HUES64 (cell line): ENCODE results near the gene SMYD3.

Experiments used
- H3K27ac ChIP-seq: 2 replicates; pipeline ENCODE4 v1.7.0; 2013; ENCODE audit warnings: low read depth, low read length, inconsistent platforms
- H3K27me3 ChIP-seq: 2 replicates; pipeline ENCODE4 v1.6.1; 2013; ENCODE audit warnings: mild to moderate bottlenecking, low read length; ENCODE audit not compliant: insufficient read depth
- H3K36me3 ChIP-seq: 2 replicates; pipeline ENCODE4 v1.6.1; 2013; ENCODE audit warnings: mild to moderate bottlenecking, low read length; ENCODE audit not compliant: insufficient read depth
- H3K4me1 ChIP-seq: 2 replicates; pipeline ENCODE4 v1.6.1; 2013; ENCODE audit warnings: mild to moderate bottlenecking, low read length, moderate library complexity; ENCODE audit not compliant: insufficient read depth
- H3K4me3 ChIP-seq: 2 replicates; pipeline ENCODE4 v1.5.1; 2013; ENCODE audit warnings: mild to moderate bottlenecking, low read length, moderate library complexity
- H3K9ac ChIP-seq: 2 replicates; pipeline ENCODE4 v1.6.1; 2013; ENCODE audit warnings: mild to moderate bottlenecking, low read depth, low read length
- H3K9me3 ChIP-seq: 2 replicates; pipeline ENCODE4 v1.6.1; 2013; ENCODE audit warnings: low read depth, low read length; ENCODE audit not compliant: insufficient read depth
- WGBS: fragments of 150-250, 120-280 bp; methylation state at CpG from one replicate; pipeline ENCODE4 v1.1.7; 2013; ENCODE audit warnings: missing lambda C conversion rate; 5-methylcytosine and 5-hydroxymethylcytosine counted together

Gene SMYD3

DNA sequence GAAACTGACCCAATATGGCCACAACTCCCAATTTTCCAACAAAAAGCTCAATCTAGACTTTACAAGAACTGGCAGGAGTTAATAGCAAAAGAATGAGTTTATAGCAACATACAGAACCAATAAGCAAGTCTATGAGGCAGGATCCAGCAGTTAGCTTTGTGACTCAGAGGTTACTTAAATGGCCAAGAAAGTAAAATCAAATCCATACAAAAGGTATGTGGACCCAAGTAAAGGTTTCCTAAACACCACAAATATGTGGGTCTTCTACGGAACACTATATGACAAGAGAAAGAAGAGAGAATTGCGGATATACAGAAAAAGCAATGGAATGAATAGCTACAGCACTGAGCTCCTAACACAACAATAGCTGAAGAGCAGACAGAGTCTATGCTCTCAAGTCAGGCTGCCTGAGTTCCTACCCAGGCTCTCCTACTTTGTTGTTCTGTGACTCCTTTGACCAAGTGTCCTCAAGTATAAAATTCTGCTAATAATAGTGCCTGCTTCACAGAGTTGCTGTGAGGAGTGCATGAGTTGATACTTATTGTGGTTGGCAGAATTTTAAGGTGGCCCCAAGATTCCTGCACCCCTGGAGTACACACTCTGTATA lies 204.3 kb downstream of the SMYD3 start:
- no peak overlapping the region for H3K27ac ChIP-seq
- H3K4me3 ChIP-seq = no peak overlapping the region
- no peaks in the 10 kb centered on the region for H3K27me3 ChIP-seq
- no peaks in the 10 kb centered on the region for H3K36me3 ChIP-seq
- H3K9me3 ChIP-seq = no peaks in the 10 kb centered on the region
- 86% methylated on average over 2 of the region's 2 CpGs for WGBS
- H3K9ac ChIP-seq = no peak overlapping the region
- peaks cover 19% of the 10 kb centered on the region; the same call in 1 of the 2 replicates for H3K4me1 ChIP-seq

DNA sequence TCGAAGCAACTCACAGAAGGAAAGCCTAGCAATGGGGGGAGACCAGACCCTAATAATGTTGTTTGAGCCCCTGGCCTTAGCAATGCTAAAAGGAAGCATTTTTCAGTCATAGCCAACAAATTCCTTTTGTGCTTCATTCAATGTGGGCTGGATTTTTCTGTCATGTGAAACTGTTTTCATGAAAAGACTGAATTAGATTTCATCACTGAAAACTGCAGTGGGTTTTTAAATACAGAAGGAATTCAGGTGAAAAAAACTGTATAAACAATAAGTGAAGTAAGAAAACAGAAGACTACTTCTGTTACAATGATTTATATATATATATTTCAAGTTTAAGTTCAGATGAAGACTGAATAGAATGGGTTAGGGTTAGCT lies 204.8 kb downstream of the SMYD3 start:
- H3K27ac ChIP-seq = no peak overlapping the region
- peaks cover 19% of the 10 kb centered on the region; the same call in 1 of the 2 replicates for H3K4me1 ChIP-seq
- H3K36me3 ChIP-seq = no peaks in the 10 kb centered on the region
- WGBS = 78% methylated on average over 1 of the region's 1 CpG
- no peaks in the 10 kb centered on the region for H3K27me3 ChIP-seq
- no peaks in the 10 kb centered on the region for H3K9me3 ChIP-seq
- no peak overlapping the region for H3K4me3 ChIP-seq
- no peak overlapping the region for H3K9ac ChIP-seq

DNA sequence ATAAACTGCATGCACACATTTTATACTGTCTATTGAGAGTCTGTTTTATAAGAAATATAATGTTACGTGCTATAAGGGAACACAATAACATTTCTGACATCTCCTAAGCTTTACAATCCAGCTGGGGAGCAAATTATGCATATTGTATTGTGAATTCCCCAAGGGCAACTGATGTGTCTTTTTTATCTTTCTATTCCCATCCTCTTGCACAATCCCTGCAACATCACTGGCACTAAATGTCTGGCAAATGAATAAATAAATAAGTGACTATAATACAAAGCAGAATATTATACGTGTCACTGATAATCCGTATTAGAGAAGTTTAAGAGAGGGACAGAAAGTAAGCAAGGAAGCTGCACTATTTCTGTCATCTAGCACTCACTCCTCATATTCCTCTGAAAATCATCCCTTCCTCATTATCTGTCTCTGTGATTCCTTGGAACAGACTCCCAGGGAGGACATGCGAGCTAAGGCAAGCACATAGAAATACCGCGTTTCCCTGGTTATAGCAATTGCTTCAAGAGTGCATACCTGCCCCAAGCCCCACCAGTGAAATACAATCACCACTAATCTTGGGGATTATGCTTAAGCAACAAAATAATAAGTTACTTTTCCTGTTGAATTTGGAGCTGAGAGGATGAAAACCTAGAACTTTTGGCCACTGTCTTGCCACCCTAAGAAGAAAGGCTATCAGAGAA lies 205.4 kb downstream of the SMYD3 start:
- 95% methylated on average over 3 of the region's 6 CpGs for whole genome bisulfite sequencing
- Histone ChIP-seq H3K27ac (no peak overlapping the region), H3K4me3 (no peak overlapping the region), H3K9ac (no peak overlapping the region), H3K9me3 (no peaks in the 10 kb centered on the region), H3K27me3 (no peaks in the 10 kb centered on the region), H3K36me3 (no peaks in the 10 kb centered on the region), H3K4me1 (peaks cover 15% of the 10 kb centered on the region; the same call in 1 of the 2 replicates)

DNA sequence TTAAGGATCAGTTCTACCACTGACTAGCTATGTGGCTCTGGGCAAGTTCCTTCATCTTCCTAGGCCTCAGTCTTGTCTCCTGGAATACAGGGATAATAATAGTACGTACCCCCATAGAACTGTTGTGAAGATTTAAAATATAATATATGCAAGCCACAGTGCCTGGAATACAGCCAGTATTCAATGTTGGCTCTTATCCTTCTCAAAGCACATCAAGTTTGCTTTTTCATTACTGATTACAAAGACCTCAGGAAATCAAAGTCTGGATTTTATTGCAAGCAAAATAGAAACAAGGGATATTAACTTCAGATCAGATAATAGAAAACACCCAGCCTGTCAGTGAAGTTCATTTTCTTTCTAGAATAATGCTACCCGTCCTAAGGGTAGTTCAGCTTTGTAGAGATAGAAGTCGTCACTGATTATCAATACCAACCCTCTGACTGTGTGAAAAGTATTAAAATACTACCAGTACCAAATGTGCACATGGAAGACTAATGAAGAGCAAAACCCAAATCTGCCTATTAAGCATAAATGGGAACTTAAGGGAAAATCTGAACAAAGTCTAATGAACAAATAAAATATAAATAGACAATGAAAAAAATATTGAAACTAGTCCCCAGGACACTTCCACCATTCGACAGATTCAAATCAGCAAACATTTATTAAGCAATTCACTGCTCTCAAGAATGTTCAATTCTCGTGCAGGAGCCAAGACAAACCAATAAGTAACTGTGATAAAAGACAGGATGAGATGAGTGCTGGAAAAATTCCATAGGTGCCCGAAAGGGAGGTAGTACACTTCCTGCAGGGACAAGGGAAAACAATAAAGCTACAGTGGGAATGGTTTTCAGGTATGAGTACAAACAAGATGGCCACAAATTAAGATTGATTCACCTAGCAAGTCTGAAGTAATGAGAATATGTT lies 206.2 kb downstream of the SMYD3 start:
- no peaks in the 10 kb centered on the region for H3K36me3 ChIP-seq
- H3K27me3 ChIP-seq = no peaks in the 10 kb centered on the region
- no peak overlapping the region for H3K9ac ChIP-seq
- peaks cover 14% of the 10 kb centered on the region; the same call in 1 of the 2 replicates for H3K4me1 ChIP-seq
- H3K27ac ChIP-seq = no peak overlapping the region
- no peaks in the 10 kb centered on the region for H3K9me3 ChIP-seq
- no peak overlapping the region for H3K4me3 ChIP-seq
- 95% methylated on average over 3 of the region's 6 CpGs for WGBS

DNA sequence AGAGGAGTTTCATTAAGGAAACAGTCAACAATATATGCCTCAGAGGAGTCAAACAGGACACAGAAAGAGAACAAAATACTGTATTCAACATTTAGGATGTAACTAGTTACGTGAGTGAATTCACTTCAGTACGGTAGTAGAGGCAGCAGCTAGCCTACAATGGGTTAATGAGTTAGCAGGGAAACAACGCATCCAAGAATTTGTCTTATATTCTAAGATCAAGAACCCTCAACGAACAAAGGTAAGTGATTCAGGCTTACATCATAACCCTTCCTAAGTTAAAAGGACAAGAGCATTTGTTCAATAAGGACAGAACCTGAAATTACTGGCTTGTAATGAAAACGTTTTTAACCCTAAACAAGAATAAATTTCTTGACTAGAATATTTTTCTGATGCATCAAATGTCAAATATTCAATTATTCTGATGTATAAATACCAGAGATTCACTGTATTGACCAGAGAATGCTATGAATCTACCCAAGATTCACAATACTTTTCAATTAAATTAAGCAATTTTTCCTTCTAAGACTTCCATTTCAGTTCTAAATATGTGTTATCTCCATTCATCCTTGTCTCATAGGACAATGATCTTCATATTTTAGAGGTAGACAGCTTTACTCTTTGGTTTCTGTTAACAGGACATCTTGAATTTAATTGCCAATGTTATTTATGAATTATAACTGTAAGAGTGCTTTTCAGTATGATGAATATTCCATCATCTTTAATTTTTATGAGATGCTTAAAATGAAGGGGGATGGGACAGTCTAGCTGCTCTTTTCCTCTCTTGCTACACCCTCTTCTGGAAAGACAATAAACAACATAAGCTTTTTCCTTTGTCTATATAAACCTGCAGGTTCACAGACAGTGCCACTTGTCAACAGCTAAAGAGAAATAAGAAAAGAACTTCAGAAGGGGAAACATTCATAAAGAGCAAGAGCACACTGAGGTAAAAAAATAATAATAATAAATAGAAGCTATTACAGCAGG lies 209.5 kb downstream of the SMYD3 start:
- H3K27me3 ChIP-seq = no peaks in the 10 kb centered on the region
- no peaks in the 10 kb centered on the region for H3K9me3 ChIP-seq
- no peak overlapping the region for H3K4me3 ChIP-seq
- H3K9ac ChIP-seq = no peak overlapping the region
- H3K27ac ChIP-seq = no peak overlapping the region
- peaks cover 12% of the 10 kb centered on the region; the same call in 1 of the 2 replicates for H3K4me1 ChIP-seq
- WGBS = 83% methylated on average over 5 of the region's 5 CpGs
- no peaks in the 10 kb centered on the region for H3K36me3 ChIP-seq

DNA sequence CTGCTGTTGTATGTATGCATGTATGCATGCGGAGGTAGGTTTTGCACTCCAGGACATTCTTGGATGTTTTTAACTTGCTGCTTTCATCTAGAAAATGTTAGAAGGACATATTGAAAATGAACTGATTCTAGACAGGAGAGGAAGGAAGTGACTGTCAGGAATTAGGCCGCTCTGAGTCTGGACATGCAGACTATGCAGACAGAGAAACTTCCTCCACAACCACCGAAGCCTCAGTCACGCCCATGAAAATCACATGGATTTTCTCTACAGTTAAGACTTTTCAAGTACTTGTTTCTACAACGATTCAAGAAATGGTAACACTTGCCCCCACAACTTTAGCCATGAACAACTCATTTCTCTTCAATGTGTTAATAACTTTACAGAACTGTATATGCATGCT lies 211.1 kb downstream of the SMYD3 start:
- no peak overlapping the region for H3K9ac ChIP-seq
- H3K9me3 ChIP-seq = no peaks in the 10 kb centered on the region
- H3K4me1 ChIP-seq = peaks cover 12% of the 10 kb centered on the region; the same call in 1 of the 2 replicates
- H3K4me3 ChIP-seq = no peak overlapping the region
- H3K27ac ChIP-seq = no peak overlapping the region
- 92% methylated on average over 5 of the region's 5 CpGs for WGBS
- H3K36me3 ChIP-seq = no peaks in the 10 kb centered on the region
- no peaks in the 10 kb centered on the region for H3K27me3 ChIP-seq

DNA sequence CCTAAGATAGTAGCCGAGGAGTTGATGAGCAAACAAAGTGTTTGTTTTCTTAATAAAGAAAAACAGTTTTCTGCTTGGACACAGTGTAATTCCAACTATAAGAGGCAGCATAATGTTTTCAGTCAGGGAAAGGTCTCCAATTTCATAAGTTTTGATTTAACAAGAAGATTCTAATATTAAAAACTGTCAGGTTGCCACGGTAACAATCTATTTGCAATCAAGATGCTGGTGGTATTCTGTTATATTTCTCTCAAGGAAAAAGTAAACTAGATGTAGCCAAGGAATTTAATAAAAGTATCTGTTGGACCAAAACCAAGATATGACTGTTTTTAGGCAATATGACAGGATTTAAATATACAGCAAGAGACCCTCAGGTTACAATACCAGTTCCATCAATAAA lies 211.7 kb downstream of the SMYD3 start:
- no peak overlapping the region for H3K4me3 ChIP-seq
- peaks cover 12% of the 10 kb centered on the region; the same call in 1 of the 2 replicates for H3K4me1 ChIP-seq
- H3K27ac ChIP-seq = no peak overlapping the region
- H3K27me3 ChIP-seq = no peaks in the 10 kb centered on the region
- H3K36me3 ChIP-seq = no peaks in the 10 kb centered on the region
- no peak overlapping the region for H3K9ac ChIP-seq
- WGBS = 90% methylated on average over 2 of the region's 2 CpGs
- no peaks in the 10 kb centered on the region for H3K9me3 ChIP-seq

DNA sequence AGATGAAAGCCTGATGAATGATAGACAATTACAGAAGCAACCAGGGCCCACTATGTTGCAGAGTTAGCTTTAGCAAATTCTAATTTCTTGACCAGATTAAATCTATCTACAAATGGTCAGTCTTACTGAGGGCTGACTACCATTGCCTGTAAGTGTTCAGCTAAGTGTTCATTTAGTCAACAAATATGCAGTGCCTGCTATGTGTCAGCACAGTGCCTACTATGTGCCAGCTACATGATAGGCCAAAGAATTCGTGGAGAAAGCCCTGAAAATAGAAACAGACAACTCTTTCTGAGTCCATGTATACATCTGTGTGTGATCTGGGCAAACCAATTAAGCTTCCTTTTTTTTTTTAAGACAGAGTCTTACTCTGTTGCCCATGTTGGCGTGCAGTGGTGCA lies 212.8 kb downstream of the SMYD3 start:
- H3K4me1 ChIP-seq = peaks cover 12% of the 10 kb centered on the region; the same call in 1 of the 2 replicates
- H3K9me3 ChIP-seq = no peaks in the 10 kb centered on the region
- no peaks in the 10 kb centered on the region for H3K36me3 ChIP-seq
- no peaks in the 10 kb centered on the region for H3K27me3 ChIP-seq
- WGBS = 91% methylated on average over 2 of the region's 2 CpGs
- H3K27ac ChIP-seq = no peak overlapping the region
- no peak overlapping the region for H3K9ac ChIP-seq
- H3K4me3 ChIP-seq = no peak overlapping the region

DNA sequence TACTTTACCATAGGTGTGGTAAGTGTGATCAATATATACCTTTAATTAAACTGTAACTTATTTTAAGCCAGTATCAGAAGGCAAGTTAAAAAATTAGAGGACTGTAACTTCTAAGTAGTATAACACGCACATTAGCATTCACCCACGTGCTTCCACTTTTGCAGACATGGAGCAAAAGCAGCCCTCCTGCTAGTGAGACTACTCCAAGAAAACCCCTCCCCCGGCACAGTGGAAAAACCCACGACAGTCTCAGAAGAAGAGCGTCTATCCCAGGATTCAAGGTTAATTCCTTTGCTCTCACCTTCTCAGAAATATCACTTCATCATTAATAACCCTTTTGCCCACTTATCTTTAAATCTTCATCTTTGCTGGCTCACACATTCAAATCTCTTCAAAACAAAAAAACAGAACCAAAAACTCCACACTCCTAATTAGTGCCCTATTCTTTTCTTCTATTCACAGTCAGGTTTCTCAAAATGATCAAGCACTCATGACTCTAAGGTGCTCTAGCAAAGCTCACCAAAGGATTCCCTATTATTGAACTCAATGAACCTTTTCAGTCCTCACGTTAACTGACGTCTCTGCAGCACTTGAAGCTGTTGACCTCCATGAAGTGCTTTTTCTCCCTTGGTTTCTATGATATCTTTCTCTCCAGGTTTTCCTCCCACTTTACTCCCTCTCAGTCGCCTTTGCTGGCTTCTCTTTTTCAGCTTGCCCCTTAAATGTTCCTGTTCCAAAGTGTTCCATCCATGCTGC lies 213.5 kb downstream of the SMYD3 start:
- Histone ChIP-seq H3K4me3 (no peak overlapping the region), H3K9ac (no peak overlapping the region), H3K36me3 (no peaks in the 10 kb centered on the region), H3K9me3 (no peaks in the 10 kb centered on the region), H3K4me1 (peaks cover 12% of the 10 kb centered on the region; the same call in 1 of the 2 replicates), H3K27ac (no peak overlapping the region), H3K27me3 (no peaks in the 10 kb centered on the region)
- 89% methylated on average over 8 of the region's 8 CpGs for WGBS

DNA sequence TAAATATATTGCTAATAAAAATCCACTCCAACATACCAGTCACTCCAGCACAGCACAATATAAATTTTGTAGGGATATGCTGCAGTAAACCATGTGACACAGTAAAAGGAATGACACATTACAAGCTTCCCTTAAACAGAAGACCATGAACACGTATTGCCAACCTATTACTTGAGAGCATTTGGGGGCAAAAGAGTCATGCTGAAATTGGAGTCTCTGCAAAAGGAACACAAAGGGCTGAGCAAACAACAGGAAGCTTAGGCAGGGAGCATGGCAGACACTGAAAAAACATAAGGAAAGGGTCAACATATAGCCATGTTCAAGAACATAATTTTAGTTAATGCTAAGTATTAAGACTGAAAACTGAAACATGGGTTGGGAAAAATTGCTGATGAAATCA lies 214.5 kb downstream of the SMYD3 start:
- Histone ChIP-seq H3K4me3 (no peak overlapping the region), H3K27ac (no peak overlapping the region), H3K36me3 (no peaks in the 10 kb centered on the region), H3K9ac (no peak overlapping the region), H3K4me1 (peaks cover 12% of the 10 kb centered on the region; the same call in 1 of the 2 replicates), H3K9me3 (no peaks in the 10 kb centered on the region), H3K27me3 (no peaks in the 10 kb centered on the region)
- 73% methylated on average over 1 of the region's 1 CpG for WGBS
